Stimulated activated CD8-positive, alpha-beta memory T cell treated with anti-CD3 and anti-CD28 coated beads, Interleukin-12 subunit alpha, Interleukin-12 subunit beta, amount 100 ng/mL, for 24 hours (primary cell): Measurements from ENCODE around the gene GRIPAP1.

Source experiments
- DNase-seq: peaks from one replicate; pipeline ENCODE4 v3.0.0-alpha.2; 2020; ENCODE audit errors: extremely low read depth

Gene GRIPAP1

DNA sequence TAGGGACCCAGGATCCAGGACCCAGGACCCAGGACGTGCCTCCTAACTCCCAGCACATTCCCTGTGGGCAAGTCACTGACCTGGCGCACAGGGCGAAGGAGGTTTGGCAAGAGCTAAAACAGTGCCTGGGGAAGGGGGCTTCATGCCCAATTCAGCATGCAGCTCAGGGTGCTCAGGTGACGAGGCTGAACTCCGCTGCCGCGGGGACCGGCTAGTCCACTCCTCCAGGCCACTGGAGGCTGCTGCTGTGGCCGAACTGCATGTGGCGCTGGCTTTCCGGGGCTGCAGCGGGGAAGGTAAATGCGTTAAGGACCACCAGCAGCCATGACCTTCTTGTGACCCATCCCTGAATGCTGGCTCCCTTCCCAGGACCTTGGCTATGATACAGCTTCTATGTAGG, 78.3 kb downstream of the GRIPAP1 start:
- DNase-seq = no peak
